GM19438 (cell line): Measurements from ENCODE around the gene MORN1.
"Not testable (repeated sequence)": the region's sequence is repeated elsewhere in the genome, so short reads cannot be mapped to it uniquely, and the experiment has no call there.

Experiments
- ATAC-seq: cut with Tn5 transposase; IDR thresholded peaks from one replicate; pipeline ENCODE4 v1.9.1; 2021; ENCODE audit warnings: low read depth; ENCODE audit not compliant: unreplicated experiment

MORN1 gene

DNA sequence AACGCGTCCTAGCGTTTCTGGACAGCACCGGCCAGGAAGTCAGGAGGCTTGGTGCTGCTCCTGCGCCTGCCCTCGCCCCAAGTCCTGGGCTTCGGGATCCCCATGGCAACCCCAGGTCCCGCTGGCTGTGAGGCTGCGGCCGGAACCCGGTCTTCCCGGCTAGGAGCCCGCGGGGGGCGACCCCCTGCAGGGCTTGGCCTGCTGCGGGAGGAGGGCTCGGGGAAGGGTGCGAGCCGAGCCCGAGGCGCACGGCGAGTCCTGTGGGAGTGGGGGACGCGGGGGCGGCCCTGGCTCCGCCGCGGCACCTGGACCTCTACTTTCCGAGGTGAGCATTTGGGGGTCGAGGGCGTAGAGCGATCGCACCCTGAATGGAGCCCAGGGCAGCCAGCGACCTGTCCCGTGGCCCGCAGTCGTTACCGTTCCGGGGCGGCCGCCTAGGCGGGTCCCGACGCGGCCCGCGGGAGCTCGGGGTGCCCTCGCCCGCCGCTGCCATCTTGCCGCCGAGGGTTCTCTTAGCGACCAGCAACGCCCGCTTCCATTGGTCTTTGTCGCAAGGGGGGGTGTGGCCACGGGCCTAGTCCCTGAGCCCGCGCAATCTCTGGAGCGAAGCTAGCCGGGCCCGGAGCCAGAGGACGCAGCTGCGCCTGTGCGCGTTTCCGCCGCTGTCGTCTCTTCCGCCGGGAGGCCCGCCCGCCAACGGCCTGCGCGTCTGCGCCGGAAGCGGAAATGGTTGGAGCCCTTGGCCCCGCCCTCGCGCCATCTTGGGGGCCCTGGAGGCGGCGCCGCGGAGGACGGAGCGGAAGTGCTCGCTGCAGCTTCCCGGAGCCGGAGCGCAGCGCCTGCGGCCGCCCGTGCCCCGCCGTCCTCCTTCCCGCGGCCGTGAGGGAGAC lies at the start of gene MORN1, which contains the start of gene RER1:
Gene MORN1, minus strand, starts transcription at position 514 of the 890 bp plus-strand sequence. Its CDS starts 21 bp downstream, at position 493.
Gene RER1, plus strand, starts transcription at position 801 of the 890 bp plus-strand sequence. CDS start 3,950 bp downstream, outside the sequence.
- ATAC-seq: peak; percentile 81

- not testable (repeated sequence) for ATAC-seq
Observed at GRCh38 chr1:2440346-2440745, 49.0 kb upstream of the MORN1 start.

- ATAC-seq: no peak
Observed at GRCh38 chr1:2439369-2439768, 48.0 kb upstream of the MORN1 start.

DNA sequence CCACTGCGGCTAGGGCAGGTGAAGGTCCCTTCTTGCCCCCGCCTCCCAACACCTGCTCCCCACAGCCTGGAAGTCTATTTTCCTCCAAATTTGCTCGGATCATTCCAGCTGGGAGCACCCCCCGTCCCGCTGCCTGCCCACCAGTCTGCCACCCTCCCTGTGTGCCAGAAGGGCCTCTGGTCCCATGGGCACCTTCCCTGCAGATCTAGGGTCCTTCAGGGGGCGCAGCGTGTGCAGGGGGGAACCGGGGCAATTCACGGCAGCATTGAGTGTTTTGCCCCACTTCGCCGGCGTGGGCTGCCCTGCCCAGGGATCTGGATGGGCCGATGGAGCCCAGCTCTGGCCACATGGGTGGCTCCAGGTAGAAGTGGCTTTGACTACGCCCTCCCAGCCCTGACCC lies 47.3 kb upstream of the MORN1 start:
- no peak for ATAC-seq

DNA sequence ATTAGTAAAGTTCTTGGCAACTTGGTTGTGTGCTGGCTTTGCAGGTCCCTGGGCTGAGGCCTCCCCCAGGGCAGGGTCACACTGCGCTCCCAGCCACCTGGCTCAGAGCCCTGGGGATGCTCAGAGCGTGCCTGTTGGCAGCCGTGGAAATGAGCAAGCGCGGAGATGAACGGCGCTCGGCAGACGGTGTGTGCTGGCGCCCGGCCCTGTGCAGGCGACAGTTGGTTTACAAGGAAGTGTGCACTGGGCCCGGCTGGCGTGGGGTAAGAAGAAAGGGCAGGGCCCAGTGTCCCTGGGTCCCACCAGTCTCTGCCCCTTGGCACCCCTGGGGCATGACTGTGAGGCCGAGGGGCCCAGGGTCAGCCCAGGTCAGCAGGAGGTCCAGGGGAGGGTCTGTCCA lies 46.7 kb upstream of the MORN1 start:
- no peak for ATAC-seq

- no peak for ATAC-seq
Observed at GRCh38 chr1:2437617-2438016, 46.3 kb upstream of the MORN1 start.

DNA sequence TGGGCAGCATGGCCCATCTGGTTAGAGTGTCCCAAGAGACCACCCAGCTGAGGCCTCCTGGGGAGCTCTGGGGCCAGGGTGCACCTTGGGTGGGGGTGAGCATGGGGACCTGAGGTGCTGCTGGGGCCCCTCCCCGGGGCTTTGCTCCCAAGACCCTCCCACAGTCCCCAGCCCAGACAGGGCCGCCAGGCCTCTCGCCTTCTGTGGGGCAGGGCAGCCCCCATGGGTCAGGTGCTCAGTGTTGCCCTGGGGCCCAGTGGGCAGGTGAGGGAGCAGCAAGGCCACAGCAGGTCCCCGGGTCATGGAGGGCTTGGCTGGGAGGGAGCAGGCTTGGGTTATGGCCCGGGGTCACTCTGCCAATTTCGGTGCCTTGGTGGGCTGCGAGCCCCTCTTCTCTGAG lies 45.5 kb upstream of the MORN1 start:
- no peak for ATAC-seq

GRCh38 chr1:2435746-2436355 lies 44.5 kb upstream of the MORN1 start:
- ATAC-seq: no peak

GRCh38 chr1:2435091-2435490 lies 43.7 kb upstream of the MORN1 start:
- no peak for ATAC-seq

- no peak for ATAC-seq
Observed at GRCh38 chr1:2433936-2434655, 42.7 kb upstream of the MORN1 start.

DNA sequence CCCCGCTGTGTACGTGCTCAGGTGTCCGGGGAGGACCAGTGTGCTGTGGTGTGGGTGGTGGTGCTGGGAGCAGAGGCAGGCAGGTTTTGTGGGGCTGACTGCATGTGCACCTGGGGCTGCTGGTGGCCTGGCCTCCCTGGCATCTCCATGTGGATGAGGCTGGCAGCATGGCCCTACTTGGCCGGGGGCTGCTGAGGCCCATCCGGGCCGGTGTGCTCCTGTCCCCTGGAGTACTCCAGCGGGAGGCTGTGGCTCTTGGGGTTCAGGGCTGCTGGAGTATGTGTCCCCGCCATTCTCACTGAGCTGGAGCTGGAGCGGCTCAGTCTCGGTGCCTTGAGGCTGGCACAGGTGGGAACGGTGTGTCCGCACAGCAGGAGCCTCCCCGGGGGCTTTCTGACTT lies 41.8 kb upstream of the MORN1 start:
- no peak for ATAC-seq

DNA sequence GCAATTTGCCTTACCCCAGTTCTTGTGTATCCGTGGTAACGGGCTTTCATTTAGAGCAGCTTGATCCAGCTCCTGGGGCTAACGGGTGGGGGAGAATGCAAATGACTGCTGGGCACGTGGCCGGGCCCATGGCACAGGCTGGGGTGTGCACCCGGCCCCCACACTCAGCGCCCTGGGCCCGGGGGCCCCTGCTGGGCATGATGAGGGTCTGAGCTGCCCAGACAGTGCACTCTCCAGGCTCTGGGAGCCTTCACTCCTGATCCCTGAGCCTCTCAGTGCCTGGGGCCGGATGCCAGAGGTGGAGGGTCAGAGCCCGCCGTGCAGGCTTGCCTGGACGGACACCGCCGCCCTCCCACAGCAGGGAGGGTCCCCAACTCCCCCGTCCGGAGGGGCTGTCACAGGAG lies 41.1 kb upstream of the MORN1 start:
- ATAC-seq: no peak

DNA sequence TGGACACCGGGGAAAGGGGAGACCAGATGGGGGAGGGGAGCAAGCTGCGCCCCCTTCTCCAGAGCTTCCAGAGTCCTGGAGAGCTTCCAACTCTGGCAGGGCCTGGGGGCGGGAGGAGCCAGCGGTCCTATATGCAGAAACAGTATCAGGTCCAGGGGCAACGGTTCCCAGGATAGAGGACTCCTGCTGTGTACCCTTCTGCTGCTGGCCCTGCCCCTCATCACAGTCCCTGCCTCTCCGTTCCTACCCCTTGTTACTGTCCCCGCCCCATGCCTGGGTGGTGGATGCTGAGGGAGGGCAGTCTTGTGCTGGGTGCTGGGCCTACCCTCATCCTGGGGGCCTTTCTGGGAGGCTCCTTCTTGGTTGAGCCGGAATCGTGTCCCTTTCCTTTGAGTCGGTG lies 40.2 kb upstream of the MORN1 start:
- ATAC-seq: no peak

- no peak for ATAC-seq
Observed at GRCh38 chr1:2431103-2431502, 39.7 kb upstream of the MORN1 start.

GRCh38 chr1:2430592-2430973 lies 39.2 kb upstream of the MORN1 start:
- ATAC-seq: no peak

- ATAC-seq: no peak
Observed at GRCh38 chr1:2429780-2430591, 38.6 kb upstream of the MORN1 start.

DNA sequence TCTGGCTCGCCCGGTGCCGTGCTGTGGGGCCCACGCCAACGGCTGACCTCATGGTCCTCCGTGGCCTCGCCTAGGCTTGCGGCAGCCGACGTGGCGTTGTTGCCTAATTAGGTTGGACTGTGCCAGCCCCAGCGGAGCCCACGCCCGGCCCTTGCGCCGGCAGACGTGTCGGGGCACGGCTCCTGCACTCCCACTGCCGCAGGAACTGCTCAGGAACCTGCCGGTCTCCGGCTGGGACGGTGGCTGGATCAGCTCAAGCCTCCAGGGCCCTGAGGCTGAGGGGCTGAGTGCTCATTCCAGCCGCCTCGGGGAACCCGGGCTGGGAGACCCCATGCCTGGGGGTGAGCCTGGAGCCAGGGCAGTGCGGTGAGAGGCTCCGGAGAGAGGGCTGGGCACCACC lies 37.1 kb upstream of the MORN1 start:
- no peak for ATAC-seq

GRCh38 chr1:2427976-2428375 lies 36.6 kb upstream of the MORN1 start:
- ATAC-seq: no peak

- ATAC-seq: no peak
Observed at GRCh38 chr1:2427051-2427450, 35.7 kb upstream of the MORN1 start.

DNA sequence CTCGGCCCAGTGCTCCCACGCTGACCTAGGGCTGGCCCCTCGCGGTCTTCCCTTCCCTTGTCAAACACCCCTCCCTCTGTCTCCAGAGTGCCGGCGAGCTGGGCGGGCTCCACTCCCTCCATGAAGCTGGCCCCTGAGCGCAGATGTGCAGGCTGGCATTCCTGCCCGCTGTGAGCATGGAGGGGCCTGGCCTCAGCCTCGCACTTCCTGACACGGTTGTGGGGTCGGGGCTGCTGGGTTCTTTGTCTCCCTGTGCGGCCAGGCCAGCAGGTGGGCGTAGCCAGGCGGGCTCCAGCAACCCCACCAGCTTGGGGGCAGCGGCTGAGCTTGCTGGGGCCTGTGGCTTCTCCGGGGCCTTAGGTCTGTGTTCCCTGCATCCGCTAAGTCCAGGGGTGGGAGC lies 35.2 kb upstream of the MORN1 start:
- ATAC-seq: no peak
